ENCODE results near the gene C2orf49. TPM values are rescaled to one million over a fixed set of nuclear protein-coding genes. Genes with fewer than 3 reads are reported as not detected.
A peak's percentile ranks its signal among the peaks of the same experiment; 100 is the strongest.

The C2orf49 gene
- polyA plus RNA-seq, 3 donors: 8.1 to 10.4 (median 8.6) TPM

GRCh38 chr2:105380432-105381100 lies 43.2 kb downstream of the C2orf49 start:
- Mint-ChIP-seq H3K4me3 (no peak overlapping the region), H3K27me3 (ENCODE audit: low read depth in 3 of 3) (peaks cover 1 to 4% (median 1%) of the 10 kb centered on the region in 3 donors), H3K27ac (peak overlapping the region in 1 of 7 donors; percentile 33), H3K4me1 (peaks cover 18% of the 10 kb centered on the region), H3K36me3 (no peaks in the 10 kb centered on the region), H3K9me3 (no peaks in the 10 kb centered on the region)
- no peaks in the 10 kb centered on the region for H4K20me1 ChIP-seq (ENCODE audit: insufficient read depth, low read length)
- WGBS (ENCODE audit: insufficient coverage): 67% methylated on average over 4 of the region's 9 CpGs
- H3K4me1 ChIP-seq (ENCODE audit: control insufficient read depth in 1 of 2, insufficient read depth in 2 of 2, low read length in 2 of 2): peaks cover 7 to 15% of the 10 kb centered on the region in 2 donors
- DNase-seq: no peak
- H3K9me3 ChIP-seq (replicated peaks in 1 of 2; ENCODE audit: control insufficient read depth in 1 of 2, insufficient read depth in 1 of 2, low read length in 2 of 2): no peaks in the 10 kb centered on the region
- intact Hi-C loops (cut with micrococcal nuclease): no loop called here
- H3K4me3 ChIP-seq (replicated peaks in 1 of 3; ENCODE audit: low read depth in 2 of 3, low read length in 3 of 3): no peak overlapping the region
- H3K36me3 ChIP-seq (replicated peaks in 1 of 2; ENCODE audit: control insufficient read depth in 1 of 2, insufficient read depth in 2 of 2, low read length in 2 of 2): no peaks in the 10 kb centered on the region
- no peak overlapping the region for H2AFZ ChIP-seq (ENCODE audit: insufficient read depth, low read depth, low read length, poor library complexity, severe bottlenecking)
- H3K4me2 ChIP-seq (replicated peaks; ENCODE audit: extremely low read depth, low read length, poor library complexity, severe bottlenecking): no peak overlapping the region
- no peak overlapping the region for H3K27ac ChIP-seq (ENCODE audit: low read depth in 1 of 2, low read length in 2 of 2)
- no peaks in the 10 kb centered on the region for H3K79me2 ChIP-seq (ENCODE audit: insufficient read depth, low read length)
- no peak overlapping the region for H3K9ac ChIP-seq (ENCODE audit: insufficient read depth, low read length, poor library complexity, severe bottlenecking)
- TF ChIP-seq, protein P1, sequence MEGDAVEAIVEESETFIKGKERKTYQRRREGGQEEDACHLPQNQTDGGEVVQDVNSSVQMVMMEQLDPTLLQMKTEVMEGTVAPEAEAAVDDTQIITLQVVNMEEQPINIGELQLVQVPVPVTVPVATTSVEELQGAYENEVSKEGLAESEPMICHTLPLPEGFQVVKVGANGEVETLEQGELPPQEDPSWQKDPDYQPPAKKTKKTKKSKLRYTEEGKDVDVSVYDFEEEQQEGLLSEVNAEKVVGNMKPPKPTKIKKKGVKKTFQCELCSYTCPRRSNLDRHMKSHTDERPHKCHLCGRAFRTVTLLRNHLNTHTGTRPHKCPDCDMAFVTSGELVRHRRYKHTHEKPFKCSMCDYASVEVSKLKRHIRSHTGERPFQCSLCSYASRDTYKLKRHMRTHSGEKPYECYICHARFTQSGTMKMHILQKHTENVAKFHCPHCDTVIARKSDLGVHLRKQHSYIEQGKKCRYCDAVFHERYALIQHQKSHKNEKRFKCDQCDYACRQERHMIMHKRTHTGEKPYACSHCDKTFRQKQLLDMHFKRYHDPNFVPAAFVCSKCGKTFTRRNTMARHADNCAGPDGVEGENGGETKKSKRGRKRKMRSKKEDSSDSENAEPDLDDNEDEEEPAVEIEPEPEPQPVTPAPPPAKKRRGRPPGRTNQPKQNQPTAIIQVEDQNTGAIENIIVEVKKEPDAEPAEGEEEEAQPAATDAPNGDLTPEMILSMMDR (IDR thresholded peaks at IDR 0.05): no peak
- H3K27me3 ChIP-seq (ENCODE audit: control insufficient read depth in 2 of 2, insufficient read depth in 2 of 2, low read length in 2 of 2): no peaks in the 10 kb centered on the region

GRCh38 chr2:105381101-105381668 lies 43.8 kb downstream of the C2orf49 start:
- WGBS (ENCODE audit: insufficient coverage): 96% methylated on average over 12 of the region's 14 CpGs
- H3K36me3 Mint-ChIP-seq: no peaks in the 10 kb centered on the region
- no peak overlapping the region for H3K4me3 Mint-ChIP-seq
- DNase-seq: no peak
- TF ChIP-seq, protein P1 (IDR thresholded peaks at IDR 0.05): no peak
- intact Hi-C loops (cut with micrococcal nuclease): no loop called here
- H2AFZ ChIP-seq (ENCODE audit: insufficient read depth, low read depth, low read length, poor library complexity, severe bottlenecking): no peak overlapping the region
- peaks cover 1 to 6% (median 1%) of the 10 kb centered on the region in 3 donors for H3K27me3 Mint-ChIP-seq (ENCODE audit: low read depth in 3 of 3)
- no peak overlapping the region for H3K27ac ChIP-seq (ENCODE audit: low read depth in 1 of 2, low read length in 2 of 2)
- no peaks in the 10 kb centered on the region for H3K9me3 Mint-ChIP-seq
- H3K79me2 ChIP-seq (ENCODE audit: insufficient read depth, low read length): no peaks in the 10 kb centered on the region
- H3K27me3 ChIP-seq (ENCODE audit: control insufficient read depth in 2 of 2, insufficient read depth in 2 of 2, low read length in 2 of 2): no peaks in the 10 kb centered on the region
- peaks cover 18% of the 10 kb centered on the region for H3K4me1 Mint-ChIP-seq
- no peaks in the 10 kb centered on the region for H4K20me1 ChIP-seq (ENCODE audit: insufficient read depth, low read length)
- H3K36me3 ChIP-seq (replicated peaks in 1 of 2; ENCODE audit: control insufficient read depth in 1 of 2, insufficient read depth in 2 of 2, low read length in 2 of 2): no peaks in the 10 kb centered on the region
- no peak overlapping the region for H3K4me2 ChIP-seq (replicated peaks; ENCODE audit: extremely low read depth, low read length, poor library complexity, severe bottlenecking)
- peak overlapping the region in 1 of 7 donors; percentile 33 for H3K27ac Mint-ChIP-seq
- H3K4me1 ChIP-seq (ENCODE audit: control insufficient read depth in 1 of 2, insufficient read depth in 2 of 2, low read length in 2 of 2): peaks cover 7 to 15% of the 10 kb centered on the region in 2 donors
- no peak overlapping the region for H3K9ac ChIP-seq (ENCODE audit: insufficient read depth, low read length, poor library complexity, severe bottlenecking)
- H3K4me3 ChIP-seq (replicated peaks in 1 of 3; ENCODE audit: low read depth in 2 of 3, low read length in 3 of 3): no peak overlapping the region
- H3K9me3 ChIP-seq (replicated peaks in 1 of 2; ENCODE audit: control insufficient read depth in 1 of 2, insufficient read depth in 1 of 2, low read length in 2 of 2): no peaks in the 10 kb centered on the region
